Osteocyte (in vitro differentiated cells): Measurements from ENCODE around the gene CUBN. TPM values are rescaled to one million over a fixed set of nuclear protein-coding genes. Genes with fewer than 3 reads are reported as not detected.

ENCODE experiments used
- DNase-seq: peaks from one replicate; pipeline ENCODE4 v3.0.0; 2021; ENCODE audit warnings: mixed read lengths; ENCODE audit not compliant: unreplicated experiment; ENCODE audit errors: extremely low spot score
- H3K27ac Mint-ChIP-seq: one replicate; pipeline ENCODE4 v1.8.0; 2021; ENCODE audit warnings: mild to moderate bottlenecking, mixed read lengths; ENCODE audit not compliant: unreplicated experiment
- H3K27me3 Mint-ChIP-seq: one replicate; pipeline ENCODE4 v1.8.0; 2021; ENCODE audit warnings: mixed read lengths; ENCODE audit not compliant: unreplicated experiment
- H3K36me3 Mint-ChIP-seq: one replicate; pipeline ENCODE4 v1.8.0; 2021; ENCODE audit warnings: mixed read lengths; ENCODE audit not compliant: unreplicated experiment
- H3K4me1 Mint-ChIP-seq: one replicate; pipeline ENCODE4 v1.8.0; 2021; ENCODE audit warnings: mixed read lengths; ENCODE audit not compliant: unreplicated experiment
- H3K4me3 Mint-ChIP-seq: one replicate; pipeline ENCODE4 v1.8.0; 2021; ENCODE audit warnings: mild to moderate bottlenecking, moderate library complexity, mixed read lengths; ENCODE audit not compliant: unreplicated experiment
- H3K9me3 Mint-ChIP-seq: one replicate; pipeline ENCODE4 v1.8.0; 2021; ENCODE audit warnings: mixed read lengths; ENCODE audit not compliant: unreplicated experiment
- total RNA-seq: library from RNA; stranded (reverse); gene quantifications from 2 replicates; pipeline ENCODE4 v1.2.1, GENCODE V29; 2021
- TF ChIP-seq, protein P1 (sequence below): fragments of 200-600 bp; sonication (generic); IDR thresholded peaks from 2 replicates; pipeline ENCODE4 v1.5.0; 2021; ENCODE audit warnings: antibody characterized with exemption, mild to moderate bottlenecking, moderate library complexity

The CUBN gene
- total RNA-seq, 1 donor from 2014 or later = 1.4 TPM

DNA sequence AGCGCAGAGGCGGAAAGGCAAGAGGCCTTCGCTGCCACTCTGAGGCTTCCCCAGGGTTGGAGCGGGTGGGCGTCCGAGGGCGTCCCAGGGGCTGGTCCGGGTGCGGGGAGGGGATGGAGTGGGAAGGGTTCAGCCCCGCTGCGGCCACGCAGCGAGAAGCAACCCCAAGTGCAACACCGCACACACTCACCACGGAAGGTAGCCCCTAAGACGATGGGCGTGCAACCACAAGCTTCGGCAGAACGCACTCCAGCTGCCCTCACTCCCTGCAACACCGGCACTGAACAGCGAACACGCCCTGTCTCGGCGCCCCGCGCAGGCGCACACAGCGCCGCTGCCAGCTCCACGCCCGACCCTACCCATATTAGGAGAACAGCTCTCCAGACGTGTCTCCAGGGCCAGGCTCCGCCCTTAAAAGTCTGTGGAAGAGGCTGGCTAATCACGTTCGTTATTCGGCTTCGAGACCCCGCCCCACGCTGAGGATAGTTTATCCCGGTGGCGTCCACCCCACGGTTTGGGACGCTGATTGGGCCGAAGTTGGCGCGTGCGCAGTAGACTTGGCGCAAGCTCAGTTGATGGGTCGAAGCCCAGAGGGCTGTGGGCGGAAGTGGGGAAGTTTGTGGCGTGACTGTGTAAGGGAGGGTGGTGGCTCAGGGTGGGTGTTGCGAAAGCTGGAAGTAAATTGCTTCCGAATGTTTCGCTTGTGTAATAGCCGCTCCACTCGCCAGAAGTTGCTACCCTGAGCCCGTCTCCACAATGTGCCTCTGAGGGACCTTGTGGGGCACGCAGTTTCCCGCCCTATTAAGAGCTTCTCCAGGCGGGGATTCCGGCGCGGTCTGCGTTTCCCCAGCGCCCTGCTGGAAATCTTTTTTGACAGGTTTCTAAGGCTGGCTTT is 312.2 kb downstream of the CUBN start, which contains the start of gene RSU1:
Gene RSU1 (minus strand): TSS at position 300 of the 895 bp plus-strand sequence. CDS start 343 bp downstream, outside the sequence.
- H3K4me3 Mint-ChIP-seq = peak within 1 kb of the TSS; percentile 98
- peak within 1 kb of the TSS; percentile 96 for H3K27ac Mint-ChIP-seq
- peaks cover 30% of the 10 kb centered on the region for H3K4me1 Mint-ChIP-seq
- H3K27me3 Mint-ChIP-seq = no peaks in the 10 kb centered on the region
- peak; percentile 100 for DNase-seq
- TF ChIP-seq, protein P1, sequence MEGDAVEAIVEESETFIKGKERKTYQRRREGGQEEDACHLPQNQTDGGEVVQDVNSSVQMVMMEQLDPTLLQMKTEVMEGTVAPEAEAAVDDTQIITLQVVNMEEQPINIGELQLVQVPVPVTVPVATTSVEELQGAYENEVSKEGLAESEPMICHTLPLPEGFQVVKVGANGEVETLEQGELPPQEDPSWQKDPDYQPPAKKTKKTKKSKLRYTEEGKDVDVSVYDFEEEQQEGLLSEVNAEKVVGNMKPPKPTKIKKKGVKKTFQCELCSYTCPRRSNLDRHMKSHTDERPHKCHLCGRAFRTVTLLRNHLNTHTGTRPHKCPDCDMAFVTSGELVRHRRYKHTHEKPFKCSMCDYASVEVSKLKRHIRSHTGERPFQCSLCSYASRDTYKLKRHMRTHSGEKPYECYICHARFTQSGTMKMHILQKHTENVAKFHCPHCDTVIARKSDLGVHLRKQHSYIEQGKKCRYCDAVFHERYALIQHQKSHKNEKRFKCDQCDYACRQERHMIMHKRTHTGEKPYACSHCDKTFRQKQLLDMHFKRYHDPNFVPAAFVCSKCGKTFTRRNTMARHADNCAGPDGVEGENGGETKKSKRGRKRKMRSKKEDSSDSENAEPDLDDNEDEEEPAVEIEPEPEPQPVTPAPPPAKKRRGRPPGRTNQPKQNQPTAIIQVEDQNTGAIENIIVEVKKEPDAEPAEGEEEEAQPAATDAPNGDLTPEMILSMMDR = no peak
- H3K36me3 Mint-ChIP-seq = peaks cover 4% of the 10 kb centered on the region
- peaks cover 9% of the 10 kb centered on the region for H3K9me3 Mint-ChIP-seq

- DNase-seq = no peak
- Mint-ChIP-seq H3K27ac (peak overlapping the region; percentile 87), H3K27me3 (no peaks in the 10 kb centered on the region), H3K36me3 (peaks cover 4% of the 10 kb centered on the region), H3K4me1 (peaks cover 32% of the 10 kb centered on the region), H3K4me3 (peak overlapping the region; percentile 98), H3K9me3 (peaks cover 3% of the 10 kb centered on the region)
- TF ChIP-seq, protein P1 = no peak
Observed at GRCh38 chr10:16816830-16817124, 312.8 kb downstream of the CUBN start.

DNA sequence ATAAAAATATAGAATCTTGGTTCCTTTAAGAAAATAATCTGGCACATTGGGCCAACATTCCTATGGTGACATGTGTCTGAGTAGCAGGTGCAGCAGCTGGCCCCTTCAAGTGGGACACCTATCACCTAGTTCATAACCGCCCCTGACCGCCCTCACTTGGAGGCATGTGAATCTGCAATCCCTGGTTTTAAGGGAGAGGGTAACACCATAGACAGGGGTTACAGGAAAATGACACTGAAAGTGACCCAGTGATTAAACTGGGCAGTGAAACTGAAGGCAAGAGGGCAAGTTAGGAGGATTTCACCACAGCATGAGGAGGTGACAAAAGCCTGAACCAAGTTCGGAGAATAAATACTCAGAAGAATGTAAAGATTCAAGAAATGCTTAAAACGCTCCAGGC is 313.4 kb downstream of the CUBN start:
- H3K4me3 Mint-ChIP-seq = peak overlapping the region; percentile 98
- no peak for DNase-seq
- TF ChIP-seq, protein P1 = no peak
- peaks cover 5% of the 10 kb centered on the region for H3K36me3 Mint-ChIP-seq
- no peaks in the 10 kb centered on the region for H3K27me3 Mint-ChIP-seq
- peaks cover 36% of the 10 kb centered on the region for H3K4me1 Mint-ChIP-seq
- peak overlapping the region; percentile 87 for H3K27ac Mint-ChIP-seq
- no peaks in the 10 kb centered on the region for H3K9me3 Mint-ChIP-seq

DNA sequence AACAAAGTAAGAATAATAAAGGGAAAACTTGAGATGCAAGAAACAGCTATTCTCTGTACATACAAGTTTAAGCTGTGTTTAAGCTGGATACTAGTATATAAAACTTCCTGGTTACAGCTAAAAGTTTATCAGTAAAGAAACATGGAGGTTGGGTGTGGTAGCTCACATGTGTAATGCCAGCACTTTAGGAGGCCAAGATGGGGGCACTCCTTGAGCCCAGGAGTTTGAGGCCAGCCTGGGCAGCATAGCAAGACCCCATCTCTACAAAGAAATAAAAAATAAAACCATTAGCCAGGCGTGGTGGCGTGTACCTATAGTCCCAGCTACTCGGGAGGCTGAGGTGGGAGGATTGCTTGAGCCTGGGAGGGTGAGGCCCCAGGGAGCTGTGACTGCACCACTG is 315.6 kb downstream of the CUBN start:
- no peaks in the 10 kb centered on the region for H3K9me3 Mint-ChIP-seq
- TF ChIP-seq, protein P1 = no peak
- no peaks in the 10 kb centered on the region for H3K27me3 Mint-ChIP-seq
- H3K36me3 Mint-ChIP-seq = peaks cover 9% of the 10 kb centered on the region
- no peak for DNase-seq
- peaks cover 36% of the 10 kb centered on the region for H3K4me1 Mint-ChIP-seq
- H3K27ac Mint-ChIP-seq = no peak overlapping the region
- H3K4me3 Mint-ChIP-seq = no peak overlapping the region

- H3K27me3 Mint-ChIP-seq = no peaks in the 10 kb centered on the region
- H3K4me3 Mint-ChIP-seq = no peak overlapping the region
- no peaks in the 10 kb centered on the region for H3K9me3 Mint-ChIP-seq
- DNase-seq = no peak
- H3K27ac Mint-ChIP-seq = peak overlapping the region; percentile 5
- TF ChIP-seq, protein P1 = no peak
- H3K36me3 Mint-ChIP-seq = peaks cover 10% of the 10 kb centered on the region
- H3K4me1 Mint-ChIP-seq = peaks cover 27% of the 10 kb centered on the region
Observed at GRCh38 chr10:16812676-16813075, 316.9 kb downstream of the CUBN start.
